Calu3 (cell line): ENCODE results near the gene CADM1. TPM values are rescaled to one million over a fixed set of nuclear protein-coding genes. Genes with fewer than 3 reads are reported as not detected.

Experiments
- BruUV-seq: library from RNA; stranded (reverse); fragments of 400-500 nt; replicated peaks from 2 replicates; lab custom pipeline; 2021; lab: Mats Ljungman, UMichigan
- CTCF ChIA-PET: fragments of 300-600 bp; sonication (Branson Sonifier 250); formaldehyde crosslinking; loops from one replicate; lab custom pipeline; 2022; ENCODE audit warnings: antibody characterized with exemption; lab: Charles Lee
- DNase-seq: peaks from one replicate; pipeline ENCODE4 v3.0.0; 2022
- H3K27ac Mint-ChIP-seq: one replicate; pipeline ENCODE4 v1.8.0; 2022; ENCODE audit warnings: mixed read lengths; ENCODE audit not compliant: unreplicated experiment
- H3K27me3 Mint-ChIP-seq: one replicate; pipeline ENCODE4 v1.8.0; 2022; ENCODE audit warnings: mixed read lengths; ENCODE audit not compliant: unreplicated experiment
- H3K36me3 Mint-ChIP-seq: one replicate; pipeline ENCODE4 v1.8.0; 2022; ENCODE audit warnings: mild to moderate bottlenecking, moderate library complexity, mixed read lengths; ENCODE audit not compliant: insufficient read depth, unreplicated experiment
- H3K4me1 Mint-ChIP-seq: one replicate; pipeline ENCODE4 v1.8.0; 2022; ENCODE audit warnings: mild to moderate bottlenecking, low read depth, mixed read lengths; ENCODE audit not compliant: unreplicated experiment
- H3K4me3 Mint-ChIP-seq: one replicate; pipeline ENCODE4 v1.8.0; 2022; ENCODE audit warnings: mild to moderate bottlenecking, low read depth, moderate library complexity, mixed read lengths; ENCODE audit not compliant: unreplicated experiment
- H3K9me3 Mint-ChIP-seq: one replicate; pipeline ENCODE4 v1.8.0; 2022; ENCODE audit warnings: low read depth, mixed read lengths; ENCODE audit not compliant: unreplicated experiment
- CTCF ChIP-seq: fragments of 200-600 bp; IDR thresholded peaks from one replicate; pipeline ENCODE4 v1.8.0; 2022; ENCODE audit warnings: antibody characterized with exemption; ENCODE audit not compliant: unreplicated experiment
- intact Hi-C: fragments of 100-400 bp; cut with micrococcal nuclease; formaldehyde crosslinking; loops from one replicate; pipeline ENCODE4 v1.10.0; 2022; ENCODE audit not compliant: unreplicated experiment
- total RNA-seq: library from RNA; stranded (reverse); gene quantifications from 2 replicates; pipeline ENCODE4 v1.2.3, GENCODE V29; 2022

Gene CADM1
- total RNA-seq, 1 experiment from 2014 or later: 0.68 TPM

DNA sequence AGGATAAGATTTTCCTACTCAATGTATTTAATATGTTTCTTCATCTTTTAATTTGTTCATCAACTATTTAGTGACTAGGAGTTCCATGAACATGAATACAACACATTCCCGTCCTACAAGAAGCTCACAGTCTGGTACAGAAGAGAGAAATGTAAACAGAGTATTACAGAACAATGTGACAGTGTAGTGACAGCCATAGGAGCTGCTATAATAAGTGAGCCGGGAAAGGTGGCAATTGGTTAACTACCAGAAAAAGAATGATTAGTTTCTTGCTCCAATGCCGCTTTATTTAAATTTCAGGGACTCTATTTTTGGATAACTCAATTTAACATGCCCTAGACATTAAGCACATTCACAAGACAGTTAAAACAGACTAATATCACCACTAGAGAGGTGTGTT is 192.3 kb downstream of the CADM1 start:
- DNase-seq: no peak
- H3K27me3 Mint-ChIP-seq: peaks cover 14% of the 10 kb centered on the region
- intact Hi-C loops: no loop called here
- no peak overlapping the region for H3K27ac Mint-ChIP-seq
- H3K36me3 Mint-ChIP-seq: no peaks in the 10 kb centered on the region
- no peaks in the 10 kb centered on the region for H3K4me1 Mint-ChIP-seq
- no peak for TF ChIP-seq CTCF
- CTCF ChIA-PET: no interaction called here
- H3K9me3 Mint-ChIP-seq: no peaks in the 10 kb centered on the region
- no TSS peak for BruUV-seq
- no peak overlapping the region for H3K4me3 Mint-ChIP-seq

GRCh38 chr11:115306689-115307088 is 197.5 kb downstream of the CADM1 start:
- H3K36me3 Mint-ChIP-seq: no peaks in the 10 kb centered on the region
- no TSS peak for BruUV-seq
- H3K4me1 Mint-ChIP-seq: no peaks in the 10 kb centered on the region
- no peak for DNase-seq
- H3K4me3 Mint-ChIP-seq: no peak overlapping the region
- TF ChIP-seq CTCF: no peak
- no peak overlapping the region for H3K27ac Mint-ChIP-seq
- peaks cover 12% of the 10 kb centered on the region for H3K27me3 Mint-ChIP-seq
- CTCF ChIA-PET: no interaction called here
- intact Hi-C loops: no loop called here
- H3K9me3 Mint-ChIP-seq: no peaks in the 10 kb centered on the region

DNA sequence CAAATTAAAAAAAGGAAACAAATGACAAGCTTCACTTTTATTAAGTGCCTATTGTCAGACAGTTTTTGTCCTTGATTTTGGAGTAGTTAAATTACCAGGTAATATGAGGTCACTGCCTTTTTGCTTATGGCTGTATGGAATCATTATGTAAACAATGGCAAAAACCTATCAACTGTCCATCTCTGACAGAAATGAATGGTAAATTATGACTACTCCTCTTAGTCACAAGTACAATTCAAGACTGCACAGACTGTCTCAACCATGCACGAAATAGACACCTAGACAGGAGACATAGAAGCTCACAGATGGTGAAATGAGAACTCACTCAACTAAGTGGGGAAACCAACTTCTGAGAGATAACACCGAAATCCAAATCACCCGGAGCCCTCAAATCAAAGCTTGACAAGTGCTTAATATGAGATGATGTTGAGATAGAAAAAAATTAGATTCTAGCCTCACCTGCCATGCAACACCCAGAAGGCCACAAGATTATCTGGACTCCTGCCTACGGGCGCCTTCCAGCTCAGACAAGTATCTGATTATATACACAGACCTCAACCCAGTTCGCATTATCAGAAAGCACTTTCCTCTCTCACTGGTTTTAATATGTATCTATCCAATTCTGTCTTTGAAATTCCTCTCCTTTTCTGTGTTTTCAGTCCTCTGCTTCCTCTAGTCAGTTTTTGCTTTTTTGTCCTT is 199.3 kb downstream of the CADM1 start:
- Mint-ChIP-seq H3K36me3 (no peaks in the 10 kb centered on the region), H3K27me3 (peaks cover 12% of the 10 kb centered on the region), H3K4me3 (no peak overlapping the region), H3K4me1 (no peaks in the 10 kb centered on the region), H3K27ac (no peak overlapping the region), H3K9me3 (no peaks in the 10 kb centered on the region)
- intact Hi-C loops: no loop called here
- no TSS peak for BruUV-seq
- no peak for DNase-seq
- TF ChIP-seq CTCF: no peak
- CTCF ChIA-PET: no interaction called here

DNA sequence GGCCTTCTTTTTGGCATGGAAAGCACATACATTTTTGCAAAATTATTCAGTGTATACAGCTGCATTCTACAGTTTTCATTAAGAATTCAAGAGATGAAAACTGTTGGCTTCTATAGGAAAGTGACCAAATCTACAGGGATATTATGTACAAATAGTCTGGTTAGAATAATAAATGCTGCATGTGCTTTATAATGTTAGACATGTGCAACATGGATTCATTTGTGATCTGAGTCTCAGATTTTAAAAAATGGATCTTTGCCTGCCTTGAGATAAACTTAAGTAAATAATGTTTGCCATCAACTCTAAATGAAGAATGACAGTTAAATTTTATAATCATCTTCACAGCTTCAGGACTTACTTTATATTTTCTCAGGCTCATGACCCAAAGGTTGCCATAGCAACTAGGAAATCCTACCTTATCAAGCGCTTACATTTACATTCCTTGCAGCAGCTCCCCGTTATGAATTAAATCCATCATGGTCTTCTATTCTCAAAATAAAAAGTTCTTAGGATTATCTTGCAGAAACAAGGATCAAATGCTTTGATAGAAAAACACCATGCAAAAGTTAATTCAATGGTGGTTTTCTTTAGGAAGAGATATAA is 200.2 kb downstream of the CADM1 start:
- intact Hi-C loops: no loop called here
- DNase-seq: no peak
- H3K9me3 Mint-ChIP-seq: no peaks in the 10 kb centered on the region
- no peak for TF ChIP-seq CTCF
- CTCF ChIA-PET: no interaction called here
- no peaks in the 10 kb centered on the region for H3K36me3 Mint-ChIP-seq
- no peak overlapping the region for H3K27ac Mint-ChIP-seq
- H3K27me3 Mint-ChIP-seq: peaks cover 13% of the 10 kb centered on the region
- BruUV-seq: no TSS peak
- H3K4me1 Mint-ChIP-seq: no peaks in the 10 kb centered on the region
- H3K4me3 Mint-ChIP-seq: no peak overlapping the region
